Measurements from ENCODE around the gene ZNF223. TPM values are rescaled to one million over a fixed set of nuclear protein-coding genes. Genes with fewer than 3 reads are reported as not detected.

The ZNF223 gene
- total RNA-seq, 1 experiment from 2014 or later, result 2.2 TPM

DNA sequence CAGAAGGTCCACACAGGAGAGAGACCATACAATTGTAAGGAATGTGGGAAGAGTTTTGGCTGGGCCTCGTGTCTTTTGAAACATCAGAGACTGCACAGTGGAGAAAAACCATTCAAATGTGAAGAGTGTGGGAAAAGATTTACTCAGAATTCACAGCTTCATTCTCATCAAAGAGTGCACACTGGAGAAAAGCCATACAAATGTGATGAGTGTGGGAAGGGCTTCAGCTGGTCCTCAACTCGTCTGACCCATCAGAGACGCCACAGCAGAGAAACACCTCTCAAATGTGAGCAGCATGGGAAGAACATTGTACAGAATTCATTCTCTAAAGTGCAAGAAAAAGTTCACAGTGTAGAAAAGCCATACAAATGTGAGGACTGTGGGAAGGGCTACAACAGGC lies 55.9 kb downstream of the ZNF223 start:
- BruUV-seq (replicated peaks), result no TSS peak
- DNase-seq (ENCODE audit: low read depth, low spot score) (no peak), ATAC-seq (no peak)
- H3K4me1 ChIP-seq (ENCODE audit: control insufficient read depth, insufficient read depth, low read length), result no peaks in the 10 kb centered on the region
- in situ Hi-C loops (cut with HindIII; ENCODE audit: low pct_unique_long_range_greater_than_20kb, low sequenced_read_pairs) (no loop called here), intact Hi-C loops (cut with micrococcal nuclease; ENCODE audit: unreplicated experiment) (no loop called here)
- TF ChIP-seq, protein P1, sequence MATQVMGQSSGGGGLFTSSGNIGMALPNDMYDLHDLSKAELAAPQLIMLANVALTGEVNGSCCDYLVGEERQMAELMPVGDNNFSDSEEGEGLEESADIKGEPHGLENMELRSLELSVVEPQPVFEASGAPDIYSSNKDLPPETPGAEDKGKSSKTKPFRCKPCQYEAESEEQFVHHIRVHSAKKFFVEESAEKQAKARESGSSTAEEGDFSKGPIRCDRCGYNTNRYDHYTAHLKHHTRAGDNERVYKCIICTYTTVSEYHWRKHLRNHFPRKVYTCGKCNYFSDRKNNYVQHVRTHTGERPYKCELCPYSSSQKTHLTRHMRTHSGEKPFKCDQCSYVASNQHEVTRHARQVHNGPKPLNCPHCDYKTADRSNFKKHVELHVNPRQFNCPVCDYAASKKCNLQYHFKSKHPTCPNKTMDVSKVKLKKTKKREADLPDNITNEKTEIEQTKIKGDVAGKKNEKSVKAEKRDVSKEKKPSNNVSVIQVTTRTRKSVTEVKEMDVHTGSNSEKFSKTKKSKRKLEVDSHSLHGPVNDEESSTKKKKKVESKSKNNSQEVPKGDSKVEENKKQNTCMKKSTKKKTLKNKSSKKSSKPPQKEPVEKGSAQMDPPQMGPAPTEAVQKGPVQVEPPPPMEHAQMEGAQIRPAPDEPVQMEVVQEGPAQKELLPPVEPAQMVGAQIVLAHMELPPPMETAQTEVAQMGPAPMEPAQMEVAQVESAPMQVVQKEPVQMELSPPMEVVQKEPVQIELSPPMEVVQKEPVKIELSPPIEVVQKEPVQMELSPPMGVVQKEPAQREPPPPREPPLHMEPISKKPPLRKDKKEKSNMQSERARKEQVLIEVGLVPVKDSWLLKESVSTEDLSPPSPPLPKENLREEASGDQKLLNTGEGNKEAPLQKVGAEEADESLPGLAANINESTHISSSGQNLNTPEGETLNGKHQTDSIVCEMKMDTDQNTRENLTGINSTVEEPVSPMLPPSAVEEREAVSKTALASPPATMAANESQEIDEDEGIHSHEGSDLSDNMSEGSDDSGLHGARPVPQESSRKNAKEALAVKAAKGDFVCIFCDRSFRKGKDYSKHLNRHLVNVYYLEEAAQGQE (IDR thresholded peaks at IDR 0.05; ENCODE audit: insufficient read depth in 1 of 2, low read depth in 2 of 2, low read length in 1 of 2), result no peak
- TF ChIP-seq, protein P2, sequence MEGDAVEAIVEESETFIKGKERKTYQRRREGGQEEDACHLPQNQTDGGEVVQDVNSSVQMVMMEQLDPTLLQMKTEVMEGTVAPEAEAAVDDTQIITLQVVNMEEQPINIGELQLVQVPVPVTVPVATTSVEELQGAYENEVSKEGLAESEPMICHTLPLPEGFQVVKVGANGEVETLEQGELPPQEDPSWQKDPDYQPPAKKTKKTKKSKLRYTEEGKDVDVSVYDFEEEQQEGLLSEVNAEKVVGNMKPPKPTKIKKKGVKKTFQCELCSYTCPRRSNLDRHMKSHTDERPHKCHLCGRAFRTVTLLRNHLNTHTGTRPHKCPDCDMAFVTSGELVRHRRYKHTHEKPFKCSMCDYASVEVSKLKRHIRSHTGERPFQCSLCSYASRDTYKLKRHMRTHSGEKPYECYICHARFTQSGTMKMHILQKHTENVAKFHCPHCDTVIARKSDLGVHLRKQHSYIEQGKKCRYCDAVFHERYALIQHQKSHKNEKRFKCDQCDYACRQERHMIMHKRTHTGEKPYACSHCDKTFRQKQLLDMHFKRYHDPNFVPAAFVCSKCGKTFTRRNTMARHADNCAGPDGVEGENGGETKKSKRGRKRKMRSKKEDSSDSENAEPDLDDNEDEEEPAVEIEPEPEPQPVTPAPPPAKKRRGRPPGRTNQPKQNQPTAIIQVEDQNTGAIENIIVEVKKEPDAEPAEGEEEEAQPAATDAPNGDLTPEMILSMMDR (IDR thresholded peaks at IDR 0.05), result no peak
- TF ChIP-seq SIN3A (IDR thresholded peaks at IDR 0.05; ENCODE audit: borderline replicate concordance, insufficient read depth, low read depth, low read length), result no peak
- TF ChIP-seq TCF7L2 (IDR thresholded peaks at IDR 0.05; ENCODE audit: low read depth, low read length), result no peak
- no peak for TF ChIP-seq POLR2AphosphoS5 (IDR thresholded peaks at IDR 0.05; ENCODE audit: low read depth, low read length)
- H3K4me3 ChIP-seq (ENCODE audit: low read depth in 2 of 2, low read length in 2 of 2), result no peak overlapping the region
- H3K9me3 ChIP-seq (ENCODE audit: control insufficient read depth, insufficient read depth, low read depth, low read length), result peaks cover 39% of the 10 kb centered on the region; the same call in 1 of the 2 replicates
- no peaks in the 10 kb centered on the region; the same call in 1 of the 2 replicates for H3K36me3 ChIP-seq (ENCODE audit: control insufficient read depth, insufficient read depth, low read length)
- no peak overlapping the region for H3K27ac ChIP-seq (ENCODE audit: low read length)
- no peaks in the 10 kb centered on the region for H3K27me3 ChIP-seq (ENCODE audit: control insufficient read depth, insufficient read depth, low read length)
- ChIA-PET CTCF (no interaction called here), POLR2A (no interaction called here)

DNA sequence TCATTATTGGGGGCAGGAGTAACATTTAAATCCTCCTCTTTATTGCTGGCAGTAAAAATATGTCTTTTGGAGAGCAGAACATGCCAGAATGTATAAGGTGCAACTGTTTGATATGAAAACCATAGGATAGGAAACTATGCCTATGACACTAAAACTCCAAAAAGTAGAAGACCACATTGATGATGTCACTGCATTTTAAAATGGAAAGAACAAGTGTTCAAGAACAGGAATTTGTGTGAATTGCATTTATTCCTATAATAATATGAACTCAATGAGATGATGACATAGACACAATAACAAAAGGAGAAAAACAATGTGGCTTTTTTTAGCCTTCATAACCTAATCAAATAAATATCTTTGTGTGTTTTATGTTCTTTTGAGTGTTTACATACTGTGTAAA lies 57.6 kb downstream of the ZNF223 start:
- ChIA-PET POLR2A (no interaction called here), CTCF (no interaction called here)
- H3K4me1 ChIP-seq (ENCODE audit: control insufficient read depth, insufficient read depth, low read length), result no peaks in the 10 kb centered on the region
- H3K9me3 ChIP-seq (ENCODE audit: control insufficient read depth, insufficient read depth, low read depth, low read length), result peaks cover 35% of the 10 kb centered on the region; the same call in 1 of the 2 replicates
- TF ChIP-seq SIN3A (IDR thresholded peaks at IDR 0.05; ENCODE audit: borderline replicate concordance, insufficient read depth, low read depth, low read length) (no peak), TCF7L2 (IDR thresholded peaks at IDR 0.05; ENCODE audit: low read depth, low read length) (no peak), POLR2AphosphoS5 (IDR thresholded peaks at IDR 0.05; ENCODE audit: low read depth, low read length) (no peak)
- TF ChIP-seq, protein P1 (IDR thresholded peaks at IDR 0.05; ENCODE audit: insufficient read depth in 1 of 2, low read depth in 2 of 2, low read length in 1 of 2), result no peak
- TF ChIP-seq, protein P2 (IDR thresholded peaks at IDR 0.05), result no peak
- H3K27me3 ChIP-seq (ENCODE audit: control insufficient read depth, insufficient read depth, low read length), result no peaks in the 10 kb centered on the region
- ATAC-seq (no peak), DNase-seq (ENCODE audit: low read depth, low spot score) (no peak)
- no TSS peak for BruUV-seq (replicated peaks)
- in situ Hi-C loops (cut with HindIII; ENCODE audit: low pct_unique_long_range_greater_than_20kb, low sequenced_read_pairs), result no loop called here
- H3K4me3 ChIP-seq (ENCODE audit: low read depth in 2 of 2, low read length in 2 of 2), result no peak overlapping the region
- intact Hi-C loops (cut with micrococcal nuclease; ENCODE audit: unreplicated experiment), result no loop called here
- no peak overlapping the region for H3K27ac ChIP-seq (ENCODE audit: low read length)
- H3K36me3 ChIP-seq (ENCODE audit: control insufficient read depth, insufficient read depth, low read length), result no peaks in the 10 kb centered on the region; the same call in none of the 2 replicates
